ENCODE data around the gene TRIM4.

Gene TRIM4

DNA sequence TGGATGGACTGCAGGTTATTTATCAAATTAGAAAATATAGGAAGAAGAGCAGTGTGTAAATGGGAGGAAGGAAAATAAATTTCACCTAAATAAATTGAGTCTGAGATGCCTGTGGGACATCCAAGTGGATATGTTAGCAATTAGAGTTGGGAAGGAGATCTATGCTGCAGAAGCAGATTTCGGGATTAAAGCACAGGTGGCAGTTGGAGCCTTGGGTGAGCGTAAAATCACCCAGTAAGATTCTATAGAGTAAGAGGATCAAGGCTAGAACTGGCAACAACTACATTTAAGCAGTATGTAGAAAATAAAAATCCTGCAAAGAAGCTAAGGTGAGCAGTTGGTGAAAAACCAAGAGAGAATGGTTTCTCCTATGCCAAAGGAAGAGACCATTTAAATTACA, 8.4 kb downstream of the TRIM4 start:
- no peak for DNase-seq (ENCODE audit: low spot score)

DNA sequence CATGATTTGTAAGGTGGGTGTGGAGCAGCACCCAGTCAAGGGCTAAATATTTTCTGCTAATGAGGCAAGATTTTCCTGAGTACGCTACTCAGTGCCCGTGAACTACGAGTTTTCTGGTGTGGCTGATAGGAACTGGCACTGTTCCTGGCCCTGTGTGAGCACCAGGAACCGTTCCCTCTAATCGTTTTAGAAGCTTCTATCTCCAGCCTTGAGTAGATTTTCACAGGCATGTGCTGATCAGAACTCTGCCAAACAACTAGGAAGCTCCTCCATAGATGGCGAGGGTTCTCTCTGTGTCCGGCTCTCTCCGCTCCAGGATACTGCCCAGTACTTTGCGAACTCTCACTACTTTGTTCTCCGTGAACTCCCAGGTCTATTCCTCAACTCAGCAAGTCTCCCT, 17.7 kb downstream of the TRIM4 start:
- DNase-seq (ENCODE audit: low spot score): no peak
- TF ChIP-seq, protein P1, sequence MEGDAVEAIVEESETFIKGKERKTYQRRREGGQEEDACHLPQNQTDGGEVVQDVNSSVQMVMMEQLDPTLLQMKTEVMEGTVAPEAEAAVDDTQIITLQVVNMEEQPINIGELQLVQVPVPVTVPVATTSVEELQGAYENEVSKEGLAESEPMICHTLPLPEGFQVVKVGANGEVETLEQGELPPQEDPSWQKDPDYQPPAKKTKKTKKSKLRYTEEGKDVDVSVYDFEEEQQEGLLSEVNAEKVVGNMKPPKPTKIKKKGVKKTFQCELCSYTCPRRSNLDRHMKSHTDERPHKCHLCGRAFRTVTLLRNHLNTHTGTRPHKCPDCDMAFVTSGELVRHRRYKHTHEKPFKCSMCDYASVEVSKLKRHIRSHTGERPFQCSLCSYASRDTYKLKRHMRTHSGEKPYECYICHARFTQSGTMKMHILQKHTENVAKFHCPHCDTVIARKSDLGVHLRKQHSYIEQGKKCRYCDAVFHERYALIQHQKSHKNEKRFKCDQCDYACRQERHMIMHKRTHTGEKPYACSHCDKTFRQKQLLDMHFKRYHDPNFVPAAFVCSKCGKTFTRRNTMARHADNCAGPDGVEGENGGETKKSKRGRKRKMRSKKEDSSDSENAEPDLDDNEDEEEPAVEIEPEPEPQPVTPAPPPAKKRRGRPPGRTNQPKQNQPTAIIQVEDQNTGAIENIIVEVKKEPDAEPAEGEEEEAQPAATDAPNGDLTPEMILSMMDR (IDR thresholded peaks at IDR 0.05; ENCODE audit: extremely low read depth, missing control alignments): no peak

More for the DNA sequence above, 8.4 kb downstream of the TRIM4 start:
- TF ChIP-seq, protein P1 (IDR thresholded peaks at IDR 0.05; ENCODE audit: extremely low read depth, missing control alignments): no peak

DNA sequence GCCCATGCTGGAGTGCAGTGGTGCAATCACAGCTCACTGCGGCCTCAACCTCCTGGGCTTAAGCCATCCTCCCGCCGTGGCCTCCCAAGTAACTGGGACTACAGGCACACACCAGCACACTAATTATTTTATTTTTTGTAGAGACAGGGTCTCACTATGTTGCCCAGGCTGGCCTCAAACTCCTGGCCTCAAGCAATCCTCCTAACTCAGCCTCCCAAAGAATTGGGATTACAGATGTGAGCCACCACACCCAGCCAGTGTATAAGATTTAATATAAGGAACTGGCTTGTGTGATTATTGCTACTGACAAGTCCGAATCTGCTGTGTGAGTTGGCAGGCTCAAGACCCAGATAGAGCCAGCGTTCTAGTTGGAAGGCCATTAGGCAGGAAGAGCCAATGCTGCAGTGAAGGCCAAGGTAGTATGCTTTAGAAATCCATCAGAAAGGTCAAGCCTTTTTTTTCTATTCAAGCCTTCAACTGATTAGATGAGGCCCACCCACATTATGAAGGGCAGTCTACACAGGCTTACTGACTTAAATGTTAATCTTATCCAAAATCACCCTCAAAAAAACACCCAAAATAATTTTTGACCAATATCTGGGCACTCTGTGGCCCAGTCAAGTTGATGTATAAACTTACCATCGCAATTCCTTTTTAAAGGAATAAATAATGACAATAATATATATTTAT, 19.4 kb downstream of the TRIM4 start:
- DNase-seq (ENCODE audit: low spot score): no peak
- TF ChIP-seq, protein P1 (IDR thresholded peaks at IDR 0.05; ENCODE audit: extremely low read depth, missing control alignments): no peak

DNA sequence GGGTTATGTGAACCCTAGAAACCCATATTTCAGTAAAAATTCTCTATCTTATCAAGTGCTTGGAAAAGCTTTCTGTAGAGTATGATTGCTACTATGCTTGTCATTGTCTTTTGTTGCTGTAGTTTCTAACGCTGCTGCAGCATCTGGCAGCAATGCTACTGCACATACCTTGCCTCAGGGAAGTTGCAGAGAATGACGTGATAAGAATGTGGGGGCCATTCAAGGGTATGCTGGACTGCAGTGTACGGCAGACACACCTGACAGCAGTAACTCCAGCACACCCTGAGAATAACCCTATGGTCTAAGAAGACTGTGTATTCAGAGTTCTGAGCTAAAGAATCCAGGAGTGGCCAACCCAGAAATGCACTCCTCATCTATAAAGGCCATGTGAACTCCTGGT, 20.5 kb downstream of the TRIM4 start:
- no peak for DNase-seq (ENCODE audit: low spot score)
- TF ChIP-seq, protein P1 (IDR thresholded peaks at IDR 0.05; ENCODE audit: extremely low read depth, missing control alignments): no peak

DNA sequence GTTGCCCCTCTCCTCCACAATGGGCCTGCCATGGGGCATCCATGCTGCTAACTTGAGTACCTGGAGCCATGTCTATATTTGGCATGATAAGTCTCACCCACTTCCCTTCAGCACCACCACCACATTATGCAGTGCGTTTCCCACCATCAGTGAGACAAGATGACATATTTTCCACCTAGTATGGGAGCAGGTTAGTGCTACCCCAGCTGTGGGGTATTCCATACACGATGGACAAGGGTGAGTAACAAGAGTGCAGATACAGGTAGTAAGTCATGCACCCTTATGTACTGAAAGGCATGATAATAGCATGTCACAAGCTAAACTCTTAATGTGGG, 21.3 kb downstream of the TRIM4 start:
- DNase-seq (ENCODE audit: low spot score): no peak
- TF ChIP-seq, protein P1 (IDR thresholded peaks at IDR 0.05; ENCODE audit: extremely low read depth, missing control alignments): no peak

DNA sequence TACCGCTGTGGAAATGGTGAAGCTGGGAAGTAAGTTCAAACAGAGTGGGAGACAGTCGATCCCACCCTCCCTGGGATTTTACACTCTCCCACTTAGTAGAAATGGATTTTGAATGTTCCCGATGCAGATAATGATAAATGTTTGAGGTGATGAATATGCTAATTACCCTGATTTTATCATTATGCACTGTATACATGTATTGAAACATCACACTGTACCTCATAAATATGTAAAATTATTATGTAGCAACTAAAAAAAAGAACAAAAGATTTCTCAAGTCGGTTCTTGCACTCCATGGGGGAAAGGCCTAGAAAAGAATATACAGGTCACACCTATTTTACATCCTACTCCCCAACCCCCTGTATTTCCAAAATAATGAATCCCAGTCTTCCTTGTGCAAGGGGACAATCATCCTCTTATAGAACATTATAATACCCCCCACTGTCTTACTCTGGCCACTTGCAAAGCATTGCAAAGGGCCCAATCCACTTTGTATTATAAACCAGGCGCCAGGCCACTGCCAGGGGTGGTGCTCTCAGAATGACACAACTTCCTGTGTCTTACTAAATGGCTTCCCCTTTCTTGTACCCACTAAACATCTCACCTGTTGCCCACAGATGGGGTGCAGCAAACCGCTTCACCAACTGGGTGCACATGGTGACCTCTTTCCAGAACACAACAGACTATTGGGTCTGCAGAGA, 21.9 kb downstream of the TRIM4 start:
- no peak for DNase-seq (ENCODE audit: low spot score)
- TF ChIP-seq, protein P1 (IDR thresholded peaks at IDR 0.05; ENCODE audit: extremely low read depth, missing control alignments): no peak

DNA sequence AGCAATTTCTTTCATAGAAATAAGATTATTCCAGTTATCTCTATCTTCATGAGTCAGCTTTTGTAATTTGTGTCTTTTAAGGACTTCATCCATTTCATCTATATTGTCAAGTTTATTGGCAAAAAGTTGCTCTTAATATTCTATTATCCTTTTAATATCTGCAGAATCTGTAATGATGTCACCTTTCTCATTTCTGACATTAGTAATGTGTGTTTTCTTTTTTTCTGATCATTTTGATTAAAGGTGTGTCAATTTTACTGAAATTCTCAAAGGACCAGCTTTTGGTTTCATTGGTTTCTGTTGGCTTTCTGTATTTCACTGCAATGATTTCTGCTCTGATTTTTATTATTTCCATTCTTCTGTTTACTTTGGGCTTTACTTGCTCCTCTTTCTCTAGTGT, 24.6 kb downstream of the TRIM4 start:
- no peak for DNase-seq (ENCODE audit: low spot score)
- TF ChIP-seq, protein P1 (IDR thresholded peaks at IDR 0.05; ENCODE audit: extremely low read depth, missing control alignments): no peak

Data from GM20000 (cell line).